ENCODE measurements around the gene RASSF6.
"Not testable (repeated sequence)": the region's sequence is repeated elsewhere in the genome, so short reads cannot be mapped to it uniquely, and the experiment has no call there.

The RASSF6 gene, protein sequence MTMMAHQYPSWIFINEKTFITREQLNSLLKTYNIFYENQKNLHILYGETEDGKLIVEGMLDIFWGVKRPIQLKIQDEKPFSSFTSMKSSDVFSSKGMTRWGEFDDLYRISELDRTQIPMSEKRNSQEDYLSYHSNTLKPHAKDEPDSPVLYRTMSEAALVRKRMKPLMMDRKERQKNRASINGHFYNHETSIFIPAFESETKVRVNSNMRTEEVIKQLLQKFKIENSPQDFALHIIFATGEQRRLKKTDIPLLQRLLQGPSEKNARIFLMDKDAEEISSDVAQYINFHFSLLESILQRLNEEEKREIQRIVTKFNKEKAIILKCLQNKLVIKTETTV

DNA sequence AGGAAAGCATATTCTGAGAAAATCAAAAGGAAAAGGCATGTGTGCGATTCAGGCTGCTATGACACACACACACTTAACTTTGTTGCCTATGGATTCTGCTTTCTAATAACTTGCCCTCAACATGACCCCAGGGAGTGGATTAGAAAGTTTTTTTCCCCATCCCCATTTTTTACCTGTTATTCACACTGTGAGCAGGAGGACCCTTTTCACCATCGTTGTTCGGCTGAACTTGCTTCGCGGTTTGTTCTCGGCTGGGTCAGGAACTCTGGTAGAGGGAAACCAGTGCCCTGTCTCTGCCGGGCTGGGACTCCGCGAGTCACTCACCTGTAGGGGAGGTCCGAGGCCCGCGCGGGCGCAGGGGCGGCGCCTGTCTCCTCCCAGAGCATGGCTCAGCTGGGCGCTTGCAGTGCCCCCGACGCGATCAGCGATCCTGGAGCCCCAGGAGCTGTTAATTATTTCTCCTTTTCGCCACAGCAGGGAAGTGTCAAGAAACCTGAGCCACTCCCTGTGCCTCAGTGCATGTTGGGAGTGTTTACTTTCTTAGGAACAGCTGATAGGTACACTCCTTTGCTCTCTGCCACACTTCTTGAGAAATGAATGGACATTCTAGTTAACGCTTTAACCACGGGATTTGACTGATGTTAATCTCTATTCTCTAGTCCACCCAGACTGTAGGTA lies at the start of gene RASSF6:
RASSF6 (minus strand) TSS at position 322 of the 678 bp plus-strand sequence. CDS start 8,641 bp downstream, outside the sequence.
- DNase-seq: no peak

- no peak for DNase-seq
Measured at GRCh38 chr4:73669410-73670183, 49.4 kb upstream of the RASSF6 start.

- no peak for DNase-seq
Measured at GRCh38 chr4:73668782-73669201, 48.6 kb upstream of the RASSF6 start.

DNA sequence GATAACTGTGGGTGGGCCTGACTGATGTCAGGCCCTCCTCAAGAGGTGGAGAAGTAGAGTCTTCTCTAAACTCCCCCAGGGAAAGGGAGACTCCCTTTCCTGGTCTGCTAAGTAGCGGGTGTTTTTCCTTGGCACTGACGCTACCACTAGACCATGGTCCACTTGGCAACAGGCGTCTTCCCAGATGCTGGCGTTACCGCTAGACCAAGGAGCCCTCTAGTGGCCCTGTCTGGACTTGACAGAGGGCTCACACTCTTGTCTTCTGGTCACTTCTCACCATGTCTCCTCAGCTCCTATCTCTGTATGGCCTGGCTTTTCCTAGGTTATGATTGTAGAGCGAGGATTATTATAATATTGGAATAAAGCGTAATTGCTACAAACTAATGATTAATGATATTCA lies 45.7 kb upstream of the RASSF6 start:
- DNase-seq: not testable (repeated sequence)

DNA sequence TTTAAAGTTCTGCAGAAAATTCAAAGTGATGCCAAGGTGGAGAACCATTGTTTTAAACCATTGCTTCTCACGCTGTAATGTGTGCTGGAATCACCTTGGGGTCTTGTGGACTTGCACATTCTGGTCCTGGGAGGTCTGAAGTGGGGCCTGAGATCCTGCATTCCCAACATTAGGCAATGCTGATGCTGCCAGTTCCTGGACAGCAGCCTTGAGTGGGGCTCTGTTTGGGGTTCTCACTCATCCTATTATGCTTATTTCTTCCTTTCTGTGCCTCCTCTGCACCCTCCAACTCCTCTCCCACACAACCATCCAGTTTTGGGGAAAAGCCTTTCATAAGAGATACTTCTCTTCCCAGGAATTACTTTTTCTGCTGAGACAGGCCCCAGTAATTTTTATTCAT lies 44.2 kb upstream of the RASSF6 start:
- no peak for DNase-seq

GRCh38 chr4:73663576-73663975 lies 43.3 kb upstream of the RASSF6 start:
- no peak for DNase-seq

GRCh38 chr4:73662709-73663546 lies 42.7 kb upstream of the RASSF6 start:
- DNase-seq: no peak

- no peak for DNase-seq
Measured at GRCh38 chr4:73661646-73662119, 41.4 kb upstream of the RASSF6 start.

- DNase-seq: no peak
Measured at GRCh38 chr4:73660808-73661207, 40.6 kb upstream of the RASSF6 start.

GRCh38 chr4:73653695-73654106 lies 33.5 kb upstream of the RASSF6 start:
- DNase-seq: peak; percentile 46

GRCh38 chr4:73650250-73650649 lies 30.0 kb upstream of the RASSF6 start:
- DNase-seq: no peak

- DNase-seq: no peak
Measured at GRCh38 chr4:73648478-73648877, 28.2 kb upstream of the RASSF6 start.

DNA sequence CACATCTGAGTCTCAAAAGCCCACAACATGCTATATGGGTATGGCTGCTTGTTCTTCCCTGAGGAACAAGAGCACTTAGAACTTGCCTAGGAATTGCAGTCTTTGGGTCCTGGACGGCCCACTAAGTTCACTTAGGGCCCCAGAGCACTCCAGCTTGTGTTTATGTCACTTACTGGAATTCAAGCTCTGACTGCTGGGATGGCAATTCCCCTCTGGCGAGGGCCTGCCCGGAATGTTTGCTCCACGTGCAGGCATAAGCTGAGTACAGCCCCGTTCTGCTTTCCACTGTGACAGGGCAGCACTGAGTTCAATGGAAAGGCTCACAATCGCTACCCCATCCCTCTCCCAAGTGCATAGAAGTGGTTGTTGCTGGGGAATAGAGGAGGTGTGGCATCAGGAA lies 25.9 kb upstream of the RASSF6 start:
- no peak for DNase-seq

DNA sequence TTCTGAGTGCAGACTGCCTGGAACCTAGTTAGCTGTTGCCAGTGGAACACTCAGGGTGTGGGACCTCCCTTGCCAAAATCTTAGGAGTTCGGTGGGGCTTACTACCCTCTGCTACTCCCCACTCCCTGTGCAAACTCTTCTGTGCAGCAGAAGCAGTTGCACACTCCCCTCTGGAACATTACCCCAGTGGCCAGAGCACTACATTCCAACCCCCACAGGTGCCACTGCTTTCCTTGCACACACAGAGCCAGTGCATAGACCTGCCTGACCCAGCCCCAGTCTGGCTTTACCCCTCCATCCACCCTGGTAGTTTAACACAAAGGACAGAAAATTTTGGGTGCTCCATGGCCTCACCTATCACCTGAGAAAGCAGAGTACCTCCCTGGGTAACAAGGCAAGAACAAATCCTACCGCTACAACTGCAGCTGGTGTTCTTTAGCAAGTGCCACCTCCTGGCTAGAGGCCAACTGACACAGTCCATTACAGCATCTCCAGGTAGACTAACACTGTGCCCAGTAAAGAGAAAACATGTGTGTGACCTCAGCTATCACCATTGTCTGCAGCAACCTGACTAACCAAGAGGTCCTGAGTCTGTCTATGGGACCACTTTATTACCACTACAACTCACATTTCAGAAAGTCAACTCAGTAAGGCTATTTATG lies 11.5 kb upstream of the RASSF6 start:
- DNase-seq: no peak

GRCh38 chr4:73628834-73629233 lies 8.6 kb upstream of the RASSF6 start:
- not testable (repeated sequence) for DNase-seq

DNA sequence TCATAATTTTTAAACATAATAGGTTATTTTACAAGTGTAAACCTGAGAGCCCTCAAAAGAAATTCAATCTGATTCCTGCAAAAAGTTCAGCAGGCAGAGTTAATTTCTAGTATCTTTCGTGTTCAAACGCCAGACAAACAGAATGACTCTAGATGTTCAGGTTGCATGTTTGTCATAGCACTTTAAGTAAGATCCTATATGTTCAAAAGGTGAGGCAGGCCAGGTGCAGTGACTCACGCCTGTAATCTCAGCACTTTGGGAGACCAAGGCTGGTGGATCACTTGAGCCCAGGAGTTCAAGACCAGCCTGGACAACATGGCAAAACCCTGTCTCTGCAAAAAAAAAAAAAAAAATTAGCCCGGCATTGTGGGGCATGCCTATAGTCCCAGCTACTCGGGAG lies 1.1 kb upstream of the RASSF6 start:
- DNase-seq: no peak

DNA sequence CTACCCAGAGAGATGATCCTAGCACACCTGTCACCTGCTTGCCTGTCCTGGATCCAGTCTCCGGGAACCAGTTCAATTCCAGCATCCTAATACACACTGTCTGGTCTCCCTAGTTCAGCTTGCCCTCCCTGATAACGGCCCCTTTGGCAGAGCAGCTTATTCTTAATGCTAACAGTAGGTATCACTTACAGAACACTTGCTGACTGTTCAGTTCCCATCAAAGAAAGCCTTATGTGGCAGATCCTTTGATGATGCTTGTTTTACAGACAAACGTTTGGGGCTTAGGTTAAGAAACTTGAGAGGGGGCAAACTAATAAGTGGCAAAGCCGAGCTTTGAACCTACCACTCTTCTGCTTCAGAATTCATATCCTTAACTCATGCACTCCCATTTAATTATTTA lies 890 bp downstream of the RASSF6 start:
- DNase-seq: no peak

DNA sequence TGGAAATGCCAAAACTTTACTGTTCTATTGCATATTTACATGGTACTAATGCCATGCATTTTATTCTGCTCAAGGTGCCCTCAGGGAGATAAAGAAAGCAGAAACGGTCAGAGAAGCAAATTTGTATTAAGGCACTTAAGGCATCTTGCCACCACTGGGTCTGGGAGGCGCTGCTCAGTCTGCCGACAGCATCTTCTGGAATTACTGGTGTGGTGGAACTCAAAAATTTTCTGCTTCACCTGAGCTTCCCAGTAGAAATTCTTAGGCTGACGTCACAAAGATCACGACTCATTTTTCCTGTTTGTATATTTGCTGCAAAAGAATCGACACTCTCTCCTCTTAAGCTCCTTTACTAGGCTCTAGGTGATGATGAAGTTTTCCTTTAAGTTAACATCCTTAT lies 3.0 kb downstream of the RASSF6 start:
- no peak for DNase-seq

GRCh38 chr4:73615613-73616012 lies 4.6 kb downstream of the RASSF6 start:
- DNase-seq: no peak

DNA sequence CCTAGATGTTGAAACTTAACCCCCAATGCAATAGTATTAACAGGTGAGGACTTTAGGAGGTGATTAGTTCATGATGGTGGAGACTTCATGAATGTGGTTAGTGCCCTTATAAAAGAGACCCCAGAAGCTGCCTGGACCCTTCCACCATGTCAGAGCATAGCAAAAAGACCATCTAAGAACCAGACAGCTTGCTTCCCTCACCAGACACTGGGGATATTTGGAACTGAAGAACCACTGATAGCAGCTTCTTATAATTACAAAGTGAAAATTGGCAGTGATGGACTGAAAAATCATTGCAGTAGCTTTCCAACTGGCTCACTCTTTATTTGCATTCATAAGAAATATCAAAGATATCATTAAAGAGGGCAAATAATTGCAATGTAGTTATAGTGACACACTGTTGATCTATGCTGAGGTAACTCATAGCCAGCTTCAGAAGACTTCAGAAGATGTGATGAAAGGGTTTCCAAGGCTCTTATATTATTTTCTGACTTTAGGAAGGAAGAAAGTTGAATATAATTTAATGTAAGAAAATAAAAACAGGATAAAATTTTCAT lies 5.8 kb downstream of the RASSF6 start:
- no peak for DNase-seq

GRCh38 chr4:73613130-73613529 lies 7.1 kb downstream of the RASSF6 start:
- no peak for DNase-seq

DNA sequence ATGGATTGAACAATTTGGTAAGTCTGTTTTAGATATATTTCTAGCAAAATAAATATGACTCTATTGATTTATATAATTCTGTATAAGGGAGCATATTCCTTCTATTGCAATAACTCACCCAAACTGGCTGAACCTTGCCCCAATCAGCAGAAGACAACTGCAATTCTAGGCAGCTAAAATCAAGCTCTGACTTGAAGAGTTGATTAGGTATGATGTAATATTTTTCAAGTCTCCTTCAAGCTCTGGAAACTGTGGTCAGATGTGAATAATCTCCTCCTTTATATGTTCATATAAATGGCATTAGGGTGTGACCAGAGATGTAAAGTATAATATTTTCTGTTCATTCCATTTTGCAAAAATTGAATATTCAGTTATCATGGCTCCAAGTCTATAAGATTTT lies 8.2 kb downstream of the RASSF6 start:
- no peak for DNase-seq
